K562 treated with DMSO at 1 percent for 48 hours (cell line): Measurements from ENCODE around the gene IL37. TPM values are rescaled to one million over a fixed set of nuclear protein-coding genes. Genes with fewer than 3 reads are reported as not detected.

Source experiments
- total RNA-seq: library from RNA; unstranded; fragments of 300-600 nt; gene quantifications from 2 replicates; pipeline ENCODE4 v1.2.3, GENCODE V29; 2022; ENCODE audit warnings: low replicate concordance; ENCODE audit errors: extremely low read depth

IL37 gene, protein sequence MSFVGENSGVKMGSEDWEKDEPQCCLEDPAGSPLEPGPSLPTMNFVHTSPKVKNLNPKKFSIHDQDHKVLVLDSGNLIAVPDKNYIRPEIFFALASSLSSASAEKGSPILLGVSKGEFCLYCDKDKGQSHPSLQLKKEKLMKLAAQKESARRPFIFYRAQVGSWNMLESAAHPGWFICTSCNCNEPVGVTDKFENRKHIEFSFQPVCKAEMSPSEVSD
- not detected in 2 replicates for total RNA-seq

GRCh38 chr2:112910865-112911264, at the start of gene IL37:
Gene IL37, plus strand, starts transcription at chr2:112911165. Its CDS starts 1,848 bp downstream, at chr2:112913013.

Other genes starting within 250 kb of the IL37 start
- gene NT5DC4, start 190.1 kb upstream of the IL37 start, total RNA-seq, result not detected in 2 replicates
- gene CKAP2L, start 146.6 kb upstream of the IL37 start, total RNA-seq, result not detected in 2 replicates
- gene IL1A, start 126.7 kb upstream of the IL37 start, total RNA-seq, result not detected in 2 replicates
- gene IL1B, start 74.4 kb upstream of the IL37 start, total RNA-seq, result not detected in 2 replicates
- gene IL36G, start 66.8 kb downstream of the IL37 start, total RNA-seq, result not detected in 2 replicates
- gene IL36A, start 94.3 kb downstream of the IL37 start, total RNA-seq, result not detected in 2 replicates
- gene IL36B, start 141.7 kb downstream of the IL37 start, total RNA-seq, result not detected in 2 replicates
- not detected in 2 replicates for gene IL36RN, start 148.0 kb downstream of the IL37 start, total RNA-seq
- gene IL1F10, start 156.8 kb downstream of the IL37 start, total RNA-seq, result not detected in 2 replicates
- gene IL1RN, start 216.4 kb downstream of the IL37 start, total RNA-seq, result not detected in 2 replicates